ES-I3 (cell line): ENCODE results near the gene MCC.

Experiments
- H3K36me3 ChIP-seq: 2 replicates; pipeline ENCODE4 v1.6.1; 2013; ENCODE audit warnings: mild to moderate bottlenecking, low read length, control low read depth, moderate library complexity; ENCODE audit not compliant: insufficient read depth
- H3K4me1 ChIP-seq: 2 replicates; pipeline ENCODE4 v1.6.1; 2013; ENCODE audit warnings: mild to moderate bottlenecking, control low read depth, low read length; ENCODE audit not compliant: insufficient read depth
- H3K9ac ChIP-seq: 2 replicates; pipeline ENCODE4 v1.6.1; 2013; ENCODE audit warnings: low read depth, mild to moderate bottlenecking, low read length, moderate library complexity
- H3K9me3 ChIP-seq: 2 replicates; pipeline ENCODE4 v1.6.1; 2013; ENCODE audit warnings: mild to moderate bottlenecking, low read length, moderate library complexity; ENCODE audit not compliant: control insufficient read depth, insufficient read depth

MCC gene

DNA sequence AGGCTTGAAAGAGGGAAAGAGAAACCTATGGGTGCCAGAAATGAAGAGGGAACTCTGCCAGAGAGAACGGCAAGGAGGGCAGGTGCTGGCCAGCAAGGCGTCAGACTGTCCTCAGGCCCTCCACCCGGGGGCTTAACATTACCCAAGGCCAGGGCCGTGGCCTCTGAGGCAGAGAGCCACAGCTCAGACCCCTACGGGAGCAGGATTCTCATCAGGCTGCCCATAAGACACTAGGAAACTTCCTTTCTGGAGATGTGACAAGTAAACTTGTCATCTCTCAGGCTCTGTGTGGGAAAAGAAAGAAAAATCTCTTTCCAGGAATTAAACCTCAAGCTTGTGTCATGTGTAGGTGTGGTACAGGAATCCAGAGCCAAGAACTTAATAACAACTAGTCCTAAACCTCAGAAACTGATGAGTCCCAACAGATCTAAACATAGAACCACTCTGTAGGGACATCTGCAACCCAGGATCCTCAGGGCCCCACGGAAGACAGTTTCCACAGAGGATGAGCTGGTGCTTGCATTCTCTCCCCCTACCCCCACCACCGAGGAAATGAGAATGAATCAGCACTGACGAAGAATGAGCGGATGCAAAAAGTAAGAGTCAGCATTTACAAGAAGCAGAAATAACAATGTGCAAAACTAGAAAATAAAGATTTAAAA lies 437.4 kb downstream of the MCC start:
- Histone ChIP-seq H3K9me3 (no peaks in the 10 kb centered on the region), H3K36me3 (no peaks in the 10 kb centered on the region; the same call in 1 of the 2 replicates), H3K9ac (no peak overlapping the region), H3K4me1 (peaks cover 5% of the 10 kb centered on the region; the same call in 1 of the 2 replicates)

DNA sequence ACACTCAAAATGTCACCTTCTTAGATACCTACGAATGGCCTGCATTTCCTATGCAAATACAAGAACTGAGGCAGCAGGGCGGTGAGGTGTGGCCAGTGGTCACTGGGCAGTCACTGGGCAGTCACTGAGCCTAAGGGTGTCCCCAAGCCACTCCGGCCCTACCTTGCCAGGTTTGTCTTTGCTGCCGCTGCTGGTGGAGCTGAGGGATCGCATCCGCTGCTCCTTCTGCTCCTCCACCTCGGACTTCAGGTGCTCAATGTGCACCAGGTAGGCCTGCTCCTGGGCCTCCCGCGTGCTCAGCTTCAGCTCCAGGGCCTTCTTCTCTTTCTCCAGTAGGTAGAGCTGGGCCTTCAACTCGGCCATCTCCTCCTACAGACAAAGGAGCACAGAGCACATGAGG lies 439.3 kb downstream of the MCC start:
- H3K9ac ChIP-seq = no peak overlapping the region
- H3K36me3 ChIP-seq = no peaks in the 10 kb centered on the region; the same call in 1 of the 2 replicates
- no peaks in the 10 kb centered on the region for H3K9me3 ChIP-seq
- H3K4me1 ChIP-seq = peaks cover 5% of the 10 kb centered on the region; the same call in 1 of the 2 replicates

DNA sequence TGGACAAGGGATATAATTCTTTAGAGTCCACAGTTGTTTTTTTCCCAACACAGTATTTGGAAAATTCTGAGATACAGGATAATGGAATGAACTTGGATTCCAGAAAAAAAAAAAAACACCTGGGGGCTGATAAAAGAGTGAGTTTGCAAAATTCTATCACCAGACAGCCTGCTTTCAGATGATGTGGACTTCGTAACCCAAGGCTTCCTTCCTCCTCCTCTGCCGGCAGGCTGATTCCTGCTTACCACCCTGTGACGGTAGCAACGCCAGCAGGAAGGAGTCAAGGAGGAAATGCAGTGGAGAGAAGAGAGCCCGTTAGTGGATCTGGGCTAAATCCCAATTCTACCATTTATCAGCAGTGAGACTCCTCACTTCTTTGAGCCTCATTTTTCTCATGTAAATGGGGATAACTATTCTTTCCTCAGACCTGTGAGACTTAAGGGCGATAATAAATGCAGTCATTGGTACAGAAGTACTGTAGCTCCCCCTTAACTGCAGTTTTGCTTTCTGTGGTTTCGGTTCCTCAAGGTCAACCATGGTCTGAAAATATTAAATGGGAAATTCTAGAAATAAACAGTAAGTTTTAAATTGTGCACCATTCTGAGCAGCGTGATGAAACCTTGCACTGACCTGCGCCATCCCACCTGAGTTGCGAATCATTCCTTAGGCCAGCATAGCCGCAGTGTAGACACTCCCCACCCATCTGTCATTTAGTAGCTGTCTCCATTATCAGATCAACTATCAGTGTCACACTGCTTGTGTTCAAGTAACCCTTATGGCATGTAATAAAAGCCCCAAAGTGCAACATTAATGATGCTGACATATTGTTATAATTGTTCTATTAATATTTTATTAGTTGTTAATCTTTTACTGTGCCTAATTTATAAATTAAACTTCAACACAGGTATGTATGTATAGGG lies 440.3 kb downstream of the MCC start:
- no peak overlapping the region for H3K9ac ChIP-seq
- peaks cover 5% of the 10 kb centered on the region; the same call in 1 of the 2 replicates for H3K4me1 ChIP-seq
- H3K9me3 ChIP-seq = no peaks in the 10 kb centered on the region
- H3K36me3 ChIP-seq = no peaks in the 10 kb centered on the region; the same call in 1 of the 2 replicates

DNA sequence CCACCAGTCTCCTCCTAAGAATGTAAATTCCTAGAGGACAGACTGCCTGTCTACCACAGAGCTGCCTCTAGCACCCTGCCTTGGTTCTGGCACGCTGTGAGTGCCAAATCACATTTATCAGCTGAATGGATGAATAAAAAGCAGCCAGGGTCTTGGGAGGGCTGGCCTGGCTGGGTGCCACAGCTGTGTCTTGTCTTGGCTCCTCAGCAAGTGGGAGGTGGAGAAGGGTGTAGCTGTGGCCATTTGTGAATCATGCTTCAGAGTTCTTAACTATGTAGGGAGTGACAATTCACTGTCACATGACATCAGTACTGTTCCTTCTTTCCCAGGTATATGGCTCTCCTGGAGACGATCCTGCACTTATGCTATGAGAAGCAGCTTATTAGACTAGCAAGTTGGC lies 441.0 kb downstream of the MCC start:
- H3K4me1 ChIP-seq = no peaks in the 10 kb centered on the region
- no peaks in the 10 kb centered on the region; the same call in 1 of the 2 replicates for H3K36me3 ChIP-seq
- no peaks in the 10 kb centered on the region for H3K9me3 ChIP-seq
- H3K9ac ChIP-seq = no peak overlapping the region

DNA sequence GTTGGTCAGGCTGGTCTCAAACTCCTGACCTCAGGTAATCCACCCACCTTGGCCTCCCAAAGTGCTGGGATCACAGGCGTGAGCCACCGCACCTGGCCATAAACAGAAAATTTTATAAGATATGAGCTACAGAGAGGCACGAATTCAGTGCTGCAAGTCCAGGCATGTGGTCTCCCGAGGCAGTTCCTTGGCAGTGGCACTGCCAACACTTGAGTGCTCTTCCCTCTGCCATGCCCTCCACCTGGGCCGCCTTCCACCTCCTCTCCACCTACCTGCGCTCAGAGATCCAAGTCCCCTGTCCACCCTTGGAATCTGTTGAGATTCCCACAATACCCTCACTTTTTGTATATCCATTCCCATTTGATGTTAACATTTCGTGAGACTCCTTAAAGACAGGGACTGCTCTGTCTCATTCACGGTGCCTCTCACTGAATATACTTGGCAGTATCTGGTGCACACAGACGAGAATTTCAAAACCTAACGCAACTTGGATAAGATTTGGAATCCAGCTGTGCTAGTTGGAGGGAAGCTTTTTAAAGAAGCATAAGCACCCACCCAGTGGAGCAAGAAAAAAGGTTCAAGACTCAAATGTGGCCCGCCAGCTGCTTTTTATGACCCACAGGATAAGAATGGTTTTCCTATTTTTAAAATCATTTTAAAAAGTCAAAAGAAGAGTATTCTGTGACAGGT lies 443.3 kb downstream of the MCC start:
- Histone ChIP-seq H3K36me3 (no peaks in the 10 kb centered on the region; the same call in 1 of the 2 replicates), H3K9ac (no peak overlapping the region), H3K9me3 (no peaks in the 10 kb centered on the region), H3K4me1 (no peaks in the 10 kb centered on the region)

DNA sequence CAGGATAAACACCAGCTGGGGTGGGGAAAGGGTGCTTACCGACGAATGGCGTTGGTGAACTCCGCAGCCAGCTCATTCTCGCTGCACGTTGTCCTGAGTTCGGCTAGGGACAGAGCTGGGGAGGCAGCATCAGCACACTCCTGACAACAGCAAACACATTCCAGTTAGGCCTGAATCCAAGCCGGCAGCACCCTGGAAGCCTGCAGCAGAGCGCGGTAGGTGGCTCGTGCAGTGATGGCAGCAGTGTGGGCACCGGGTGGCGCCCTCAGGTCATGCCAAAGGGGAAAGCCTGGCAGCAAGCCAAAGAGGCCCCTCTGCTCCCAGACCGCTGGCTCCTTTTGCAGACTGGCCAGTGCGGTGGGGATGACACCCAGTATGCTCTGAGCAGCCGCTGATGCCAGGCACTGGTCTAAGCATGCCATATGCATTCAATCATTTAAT lies 444.7 kb downstream of the MCC start:
- Histone ChIP-seq H3K9ac (no peak overlapping the region), H3K36me3 (no peaks in the 10 kb centered on the region), H3K9me3 (no peaks in the 10 kb centered on the region), H3K4me1 (no peaks in the 10 kb centered on the region; the same call in 1 of the 2 replicates)

DNA sequence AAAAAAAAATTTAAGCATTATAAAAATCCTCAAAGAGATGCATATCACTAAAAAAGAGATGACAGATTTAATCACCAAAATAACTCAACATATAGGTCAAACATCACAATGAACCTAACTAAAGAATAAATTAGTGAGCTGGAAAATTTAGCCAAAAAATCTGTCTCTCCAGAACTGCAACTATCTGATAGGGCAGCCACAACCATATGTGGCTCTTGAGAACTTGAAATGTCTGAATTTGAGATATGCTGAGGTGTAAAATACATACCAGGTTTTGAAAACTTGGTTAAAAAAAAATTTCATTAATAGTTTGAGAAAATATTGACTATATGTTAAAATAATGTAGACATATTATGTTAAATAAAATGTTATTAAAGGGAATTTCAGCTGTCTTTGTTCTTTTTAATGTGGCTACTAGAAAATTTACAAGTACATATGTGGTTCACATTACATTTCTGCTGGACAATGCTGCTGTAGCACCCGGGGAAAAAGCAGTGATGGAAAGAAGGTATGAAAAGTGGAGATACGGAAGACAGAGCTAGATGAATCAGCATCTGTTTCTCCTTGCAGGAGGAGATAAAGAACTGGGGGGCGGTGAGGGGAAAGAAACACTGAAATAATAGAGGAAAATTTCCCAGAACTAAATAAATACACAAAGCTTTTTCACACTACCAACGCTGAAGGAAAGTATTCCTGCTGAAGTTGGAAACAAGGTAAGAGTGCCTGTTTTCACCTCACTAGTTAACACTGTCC lies 445.6 kb downstream of the MCC start:
- Histone ChIP-seq H3K9me3 (no peaks in the 10 kb centered on the region), H3K4me1 (no peaks in the 10 kb centered on the region; the same call in 1 of the 2 replicates), H3K9ac (no peak overlapping the region), H3K36me3 (no peaks in the 10 kb centered on the region)

DNA sequence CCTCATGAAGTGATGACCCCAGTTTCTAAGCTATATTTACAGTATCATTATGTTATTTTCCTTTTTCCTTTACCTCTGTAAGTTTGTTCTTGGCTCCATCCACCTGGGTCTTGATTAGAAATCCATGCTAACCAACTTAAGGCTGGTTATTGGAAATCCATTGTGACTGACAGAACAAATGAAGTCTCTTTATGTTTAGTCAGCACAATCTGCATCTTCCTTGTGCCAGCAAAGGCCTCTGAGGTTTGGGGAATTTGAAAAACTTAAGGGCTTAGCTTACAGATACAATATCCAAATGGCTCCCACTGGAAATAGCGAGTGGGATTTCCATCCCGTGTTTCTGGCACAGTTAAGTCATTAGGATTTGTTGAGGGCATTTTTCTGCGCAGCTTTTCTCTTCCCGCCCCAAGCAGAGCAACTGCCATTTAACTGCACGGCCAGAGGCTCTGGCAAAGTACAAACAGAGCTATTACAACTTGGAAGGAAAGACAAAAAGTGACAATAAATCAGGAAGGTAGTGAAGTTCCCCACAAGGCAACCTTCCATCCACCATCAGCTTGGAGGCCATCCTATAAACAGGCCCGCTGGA lies 447.5 kb downstream of the MCC start:
- Histone ChIP-seq H3K9ac (no peak overlapping the region), H3K4me1 (no peaks in the 10 kb centered on the region; the same call in 1 of the 2 replicates), H3K36me3 (no peaks in the 10 kb centered on the region), H3K9me3 (no peaks in the 10 kb centered on the region)

DNA sequence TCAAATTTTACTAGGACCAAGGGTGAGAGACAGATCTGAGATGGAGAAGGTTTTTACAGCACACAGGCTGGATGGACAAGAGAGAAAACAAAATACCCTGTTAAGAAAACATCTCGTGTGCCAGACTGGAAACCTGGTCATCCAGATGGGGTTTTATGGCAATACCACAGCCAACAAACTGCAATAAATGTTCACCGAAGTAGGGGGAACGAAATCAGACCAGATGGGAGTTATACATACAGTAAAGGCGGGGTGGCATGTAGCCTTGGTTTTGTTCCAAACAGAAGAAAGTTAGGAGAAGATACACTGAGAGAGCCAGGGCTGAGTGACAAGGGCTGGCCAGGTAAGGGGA lies 448.3 kb downstream of the MCC start:
- Histone ChIP-seq H3K36me3 (no peaks in the 10 kb centered on the region), H3K4me1 (no peaks in the 10 kb centered on the region; the same call in 1 of the 2 replicates), H3K9me3 (no peaks in the 10 kb centered on the region), H3K9ac (no peak overlapping the region)

DNA sequence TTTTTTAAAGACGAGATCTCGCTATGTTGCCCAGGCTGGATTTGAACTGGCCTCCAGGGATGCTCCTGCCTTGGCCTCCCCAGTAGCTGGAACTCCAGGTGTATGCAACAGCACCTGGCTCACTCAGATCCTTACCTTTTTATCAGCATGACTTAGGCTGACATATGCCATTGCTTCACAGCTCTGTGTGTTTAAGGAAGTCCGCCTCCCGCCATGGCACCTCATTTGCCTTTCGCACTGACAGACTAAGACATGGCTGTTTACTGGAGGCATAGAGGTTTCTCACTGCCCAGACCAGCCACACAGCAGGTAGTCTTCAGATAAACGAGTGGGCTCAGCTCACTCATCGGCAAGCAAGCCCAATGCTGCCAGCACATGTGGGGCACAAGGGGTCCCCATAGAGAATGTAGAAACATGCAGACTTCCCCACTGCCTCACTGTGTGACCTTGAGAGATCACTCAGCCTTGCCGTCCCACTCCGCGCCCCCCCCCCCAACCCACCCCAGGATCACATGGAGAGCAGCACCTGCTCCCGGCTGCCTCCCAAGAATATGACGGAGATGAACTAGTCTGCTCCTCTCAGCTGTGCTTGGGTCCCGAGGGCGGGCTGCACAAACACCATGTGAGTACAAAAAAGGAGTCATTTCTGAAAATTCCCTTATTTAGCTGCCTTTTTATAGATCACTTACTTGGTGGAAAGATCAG lies 448.9 kb downstream of the MCC start:
- Histone ChIP-seq H3K4me1 (peaks cover 3% of the 10 kb centered on the region), H3K9me3 (no peaks in the 10 kb centered on the region), H3K9ac (no peak overlapping the region), H3K36me3 (no peaks in the 10 kb centered on the region)

DNA sequence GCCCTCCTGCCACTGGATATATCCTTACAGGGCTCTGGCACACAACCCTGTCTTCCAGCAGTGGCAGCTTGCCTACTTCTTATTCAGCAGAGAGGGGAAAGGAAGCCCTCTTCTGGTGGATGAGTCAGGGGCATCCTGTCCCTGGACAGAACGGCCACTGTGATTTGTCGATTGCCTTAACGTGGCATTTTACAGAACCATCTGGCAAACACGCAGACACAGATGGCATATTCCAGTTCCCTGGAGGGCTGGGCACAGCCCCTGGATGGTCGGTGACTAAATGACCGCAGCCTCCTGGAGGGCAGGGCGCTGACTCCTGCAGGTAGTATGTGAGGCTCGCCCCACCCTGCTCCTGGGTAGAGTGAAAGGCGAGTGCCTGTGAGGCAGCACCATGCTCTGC lies 449.5 kb downstream of the MCC start:
- Histone ChIP-seq H3K36me3 (no peaks in the 10 kb centered on the region), H3K4me1 (peaks cover 7% of the 10 kb centered on the region), H3K9ac (no peak overlapping the region), H3K9me3 (no peaks in the 10 kb centered on the region)

DNA sequence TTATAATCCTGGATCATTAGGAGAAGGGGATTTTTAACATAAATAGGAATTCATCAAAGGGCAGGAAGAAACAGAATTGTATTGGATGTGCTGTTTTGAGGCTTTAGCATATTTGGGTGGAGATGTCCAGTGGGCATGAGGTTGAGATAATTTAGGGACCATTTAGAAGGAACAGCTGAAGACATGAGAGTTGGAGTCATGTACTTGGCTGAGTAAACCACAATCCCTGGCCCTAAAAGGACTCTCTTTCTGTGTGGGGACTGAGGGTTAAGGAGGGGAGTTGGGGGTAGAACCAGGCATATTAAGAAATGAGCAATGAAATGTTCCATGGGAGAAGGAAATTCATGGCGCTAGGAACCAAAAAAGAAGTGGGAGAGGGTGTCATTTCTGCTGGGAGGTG lies 450.1 kb downstream of the MCC start:
- peaks cover 7% of the 10 kb centered on the region for H3K4me1 ChIP-seq
- H3K9ac ChIP-seq = no peak overlapping the region
- H3K9me3 ChIP-seq = no peaks in the 10 kb centered on the region
- H3K36me3 ChIP-seq = no peaks in the 10 kb centered on the region

DNA sequence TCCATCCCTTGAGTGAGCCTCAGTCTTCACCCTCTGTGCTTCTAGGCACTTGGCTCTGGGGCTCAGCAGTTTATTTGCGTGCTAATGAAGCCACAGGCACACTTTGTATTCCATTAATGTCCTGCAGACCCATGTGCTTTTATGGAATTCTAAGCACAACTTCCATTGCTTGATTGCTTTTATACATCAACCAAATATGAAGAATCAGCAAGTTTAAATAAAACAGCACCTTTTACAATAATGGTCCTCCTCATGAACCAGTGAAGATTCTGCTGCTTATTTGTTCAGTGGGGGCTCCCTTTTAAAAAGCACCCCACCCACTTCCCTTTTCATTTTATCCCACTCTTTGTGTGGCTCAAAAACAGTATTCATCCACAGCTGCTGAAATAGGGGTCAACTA lies 451.4 kb downstream of the MCC start:
- H3K4me1 ChIP-seq = peaks cover 11% of the 10 kb centered on the region
- H3K9me3 ChIP-seq = no peaks in the 10 kb centered on the region
- no peaks in the 10 kb centered on the region for H3K36me3 ChIP-seq
- H3K9ac ChIP-seq = no peak overlapping the region
